ENCODE results near the gene SMYD2.

DNA sequence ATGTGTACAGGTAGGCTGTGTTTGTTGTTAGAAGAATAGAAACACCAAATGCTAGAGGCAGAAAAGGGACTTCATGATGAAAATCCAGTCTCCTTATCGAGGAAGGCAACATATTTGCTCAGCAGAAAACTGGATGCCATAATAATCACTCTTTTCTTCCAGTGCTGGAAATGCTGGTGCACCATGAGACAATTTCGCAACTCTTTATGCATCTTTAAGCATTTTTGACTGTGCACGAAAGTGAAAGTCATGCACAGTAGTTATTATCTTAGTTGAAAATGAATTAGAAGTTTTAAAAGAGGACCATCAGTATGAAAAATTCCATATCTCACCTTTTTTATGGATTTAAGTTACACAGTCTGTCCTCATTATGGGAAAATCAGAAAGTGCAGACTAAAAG lies 29.1 kb downstream of the SMYD2 start:
- TF ChIP-seq, protein P1, sequence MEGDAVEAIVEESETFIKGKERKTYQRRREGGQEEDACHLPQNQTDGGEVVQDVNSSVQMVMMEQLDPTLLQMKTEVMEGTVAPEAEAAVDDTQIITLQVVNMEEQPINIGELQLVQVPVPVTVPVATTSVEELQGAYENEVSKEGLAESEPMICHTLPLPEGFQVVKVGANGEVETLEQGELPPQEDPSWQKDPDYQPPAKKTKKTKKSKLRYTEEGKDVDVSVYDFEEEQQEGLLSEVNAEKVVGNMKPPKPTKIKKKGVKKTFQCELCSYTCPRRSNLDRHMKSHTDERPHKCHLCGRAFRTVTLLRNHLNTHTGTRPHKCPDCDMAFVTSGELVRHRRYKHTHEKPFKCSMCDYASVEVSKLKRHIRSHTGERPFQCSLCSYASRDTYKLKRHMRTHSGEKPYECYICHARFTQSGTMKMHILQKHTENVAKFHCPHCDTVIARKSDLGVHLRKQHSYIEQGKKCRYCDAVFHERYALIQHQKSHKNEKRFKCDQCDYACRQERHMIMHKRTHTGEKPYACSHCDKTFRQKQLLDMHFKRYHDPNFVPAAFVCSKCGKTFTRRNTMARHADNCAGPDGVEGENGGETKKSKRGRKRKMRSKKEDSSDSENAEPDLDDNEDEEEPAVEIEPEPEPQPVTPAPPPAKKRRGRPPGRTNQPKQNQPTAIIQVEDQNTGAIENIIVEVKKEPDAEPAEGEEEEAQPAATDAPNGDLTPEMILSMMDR (IDR thresholded peaks at IDR 0.05) = no peak
- no peak for TF ChIP-seq POLR2AphosphoS5 (IDR thresholded peaks at IDR 0.05)
